K562 (cell line): ENCODE data around the gene SEMA5A. TPM values are rescaled to one million over a fixed set of nuclear protein-coding genes. Genes with fewer than 3 reads are reported as not detected.

ENCODE experiments used
- ATAC-seq: fragments of 200-7000 bp; cut with Tn5 transposase; 3 replicates; pipeline ENCODE4 v1.9.1; 2020; ENCODE audit warnings: moderate library complexity
- BruUV-seq: library from RNA; stranded (reverse); fragments of 400-500 nt; replicated peaks from 2 replicates; lab custom pipeline; 2021; lab: Mats Ljungman, UMichigan
- CTCF ChIA-PET: fragments of 300-600 bp; formaldehyde crosslinking; extraction: SDS; loops from one replicate; lab custom pipeline; 2021; ENCODE audit warnings: low intra/inter-chr PET ratio; lab: Yijun Ruan, JAX
- POLR2A ChIA-PET: fragments of 300-600, 350-650 bp; sonication (Branson Sonifier 250); formaldehyde crosslinking; extraction: SDS; loops from one replicate; lab custom pipeline; 2021; ENCODE audit warnings: antibody characterized with exemption, inconsistent platforms; lab: Yijun Ruan, JAX
- DNase-seq, 4 experiments: peaks; one replicate each; pipeline versions ENCODE4 v3.0.0 to v3.0.0-alpha.2; 2011 to 2018; ENCODE audit warnings: low spot score in 3 of 4, mixed read lengths in 3 of 4; ENCODE audit errors: extremely low read depth in 1 of 4
- FAIRE-seq: peaks from 2 replicates; lab custom pipeline; 2011; peaks lifted over from hg19 to GRCh38; lab: Jason Lieb, UNC
- H2AFZ ChIP-seq: 2 replicates; pipeline ENCODE4 v1.6.0; 2011; ENCODE audit warnings: low read depth, low read length, control low read depth, inconsistent platforms
- H3K27ac ChIP-seq: fragments of 200-600 bp; 3 replicates; pipeline ENCODE4 v1.8.0; 2011; ENCODE audit warnings: low read depth, mild to moderate bottlenecking, control low read depth, inconsistent platforms, low read length, moderate library complexity, mixed read lengths; ENCODE audit errors: extremely low read depth
- H3K27me3 ChIP-seq, 2 experiments: fragments of 300-600 bp in 1 of 2; 2 replicates in 1 of 2; 3 replicates in 1 of 2; pipeline versions ENCODE4 v1.6.0 to v1.8.0; 2011; ENCODE audit warnings: inconsistent platforms in 2 of 2, low read length in 2 of 2, mild to moderate bottlenecking in 1 of 2, mixed read lengths in 1 of 2, moderate library complexity in 1 of 2; ENCODE audit not compliant: control insufficient read depth in 2 of 2, insufficient read depth in 2 of 2
- H3K36me3 ChIP-seq: fragments of 300-600 bp; 3 replicates; pipeline ENCODE4 v1.8.0; 2011; ENCODE audit warnings: mild to moderate bottlenecking, low read length, inconsistent platforms; ENCODE audit not compliant: control insufficient read depth, insufficient read depth
- H3K4me1 ChIP-seq, 2 experiments: fragments of 200-600 bp in 1 of 2; replicated peaks in 1 of 2; 2 replicates in 1 of 2; 3 replicates in 1 of 2; pipeline versions ENCODE4 v1.5.1 to v1.8.0; 2011; ENCODE audit warnings: inconsistent platforms in 2 of 2, low read length in 2 of 2, mild to moderate bottlenecking in 1 of 2, mixed read lengths in 1 of 2, moderate library complexity in 1 of 2; ENCODE audit not compliant: control insufficient read depth in 2 of 2, insufficient read depth in 2 of 2
- H3K4me2 ChIP-seq: 2 replicates; pipeline ENCODE4 v1.6.1; 2011; ENCODE audit warnings: low read length, control low read depth, inconsistent platforms, mixed read lengths; ENCODE audit not compliant: insufficient read depth
- H3K4me3 ChIP-seq: fragments of 200-600 bp; sonication (generic), shearing (Covaris generic); 2 replicates; pipeline ENCODE4 v1.5.1; 2016; ENCODE audit warnings: control low read depth, inconsistent platforms
- H3K79me2 ChIP-seq: fragments of 200-600 bp; 3 replicates; pipeline ENCODE4 v1.8.0; 2011; ENCODE audit warnings: low read length, inconsistent platforms; ENCODE audit not compliant: control insufficient read depth, insufficient read depth
- H3K9ac ChIP-seq, 2 experiments: 2 replicates each; pipeline versions ENCODE4 v1.6.0 to v1.6.1; 2011; ENCODE audit warnings: low read depth in 2 of 2, low read length in 2 of 2, control low read depth in 1 of 2, inconsistent platforms in 1 of 2, mild to moderate bottlenecking in 1 of 2, mixed read lengths in 1 of 2; ENCODE audit not compliant: insufficient read depth in 1 of 2
- H3K9me1 ChIP-seq: one replicate; pipeline ENCODE4 v1.6.0; 2011; ENCODE audit warnings: inconsistent platforms, mild to moderate bottlenecking, low read length, moderate library complexity; ENCODE audit not compliant: control insufficient read depth, insufficient read depth
- H3K9me3 ChIP-seq: replicated peaks from 2 replicates; pipeline ENCODE4 v1.5.1; 2011; ENCODE audit warnings: low read depth, low read length, inconsistent platforms; ENCODE audit not compliant: control insufficient read depth, insufficient read depth
- H4K20me1 ChIP-seq: replicated peaks from 2 replicates; pipeline ENCODE4 v1.6.1; 2011; ENCODE audit warnings: low read length, inconsistent platforms, mixed read lengths; ENCODE audit not compliant: control insufficient read depth, insufficient read depth
- ATF7 ChIP-seq: fragments of 450-650 bp; IDR thresholded peaks from 2 replicates; pipeline ENCODE4 v1.7.1; 2014; ENCODE audit warnings: mild to moderate bottlenecking, moderate library complexity
- BCOR ChIP-seq: fragments of 450-650 bp; IDR thresholded peaks from 2 replicates; pipeline ENCODE4 v1.6.1; 2016
- CCAR2 ChIP-seq: fragments of 200-400 bp; formaldehyde crosslinking; IDR thresholded peaks from 2 replicates; pipeline ENCODE4 v1.6.1; 2017; ENCODE audit warnings: mild to moderate bottlenecking, low read depth, low read length
- DEAF1 ChIP-seq: fragments of 450-650 bp; formaldehyde crosslinking; IDR thresholded peaks from 2 replicates; pipeline ENCODE4 v1.4.0; 2020; ENCODE audit warnings: mild to moderate bottlenecking, moderate library complexity
- ESRRB ChIP-seq: fragments of 250-450 bp; sonication (Bioruptor Pico); IDR thresholded peaks from 2 replicates; pipeline ENCODE4 v1.5.0; 2020; ENCODE audit warnings: mild to moderate bottlenecking, moderate library complexity, borderline replicate concordance
- MTF1 ChIP-seq: fragments of 250-450 bp; sonication (Bioruptor Pico); IDR thresholded peaks from 2 replicates; pipeline ENCODE4 v1.9.0; 2021; ENCODE audit warnings: moderate library complexity, mild to moderate bottlenecking, inconsistent platforms, borderline replicate concordance
- PATZ1 ChIP-seq: fragments of 250-450 bp; sonication (Bioruptor Pico); IDR thresholded peaks from 2 replicates; pipeline ENCODE4 v1.5.0; 2020; ENCODE audit warnings: mild to moderate bottlenecking, borderline replicate concordance
- PCBP1 ChIP-seq: fragments of 200-400 bp; formaldehyde crosslinking; IDR thresholded peaks from 2 replicates; pipeline ENCODE4 v1.6.1; 2018; ENCODE audit warnings: mild to moderate bottlenecking, low read depth, low read length; ENCODE audit not compliant: poor library complexity, severe bottlenecking
- PHF20 ChIP-seq: fragments of 450-650 bp; IDR thresholded peaks from 2 replicates; pipeline ENCODE4 v1.6.1; 2018; ENCODE audit not compliant: partially characterized antibody
- THRA ChIP-seq: fragments of 450-650 bp; IDR thresholded peaks from 2 replicates; pipeline ENCODE4 v1.6.1; 2017; ENCODE audit warnings: mild to moderate bottlenecking, moderate library complexity
- ZBTB12 ChIP-seq: fragments of 250-450 bp; sonication (Bioruptor Pico); IDR thresholded peaks from 2 replicates; pipeline ENCODE4 v1.4.0; 2020
- ZNF124 ChIP-seq: sonication (generic); formaldehyde crosslinking; IDR thresholded peaks from 2 replicates; pipeline ENCODE4 v1.8.1; 2022; ENCODE audit warnings: missing genetic modification reagents
- ZNF175 ChIP-seq: fragments of 200-800 bp; sonication (Bioruptor generic); IDR thresholded peaks from 2 replicates; pipeline ENCODE4 v1.6.1; 2016; ENCODE audit warnings: low read depth, mild to moderate bottlenecking, missing genetic modification characterization, missing compliant biosample characterization
- ZNF431 ChIP-seq: sonication (generic); formaldehyde crosslinking; IDR thresholded peaks from 2 replicates; pipeline ENCODE4 v1.8.0; 2022; ENCODE audit warnings: mild to moderate bottlenecking, missing genetic modification reagents
- ZNF561 ChIP-seq: fragments of 450-650 bp; formaldehyde crosslinking; conservative IDR thresholded peaks from 2 replicates; pipeline ENCODE4 v1.4.0; 2020; ENCODE audit warnings: mild to moderate bottlenecking, moderate library complexity
- ZNF780A ChIP-seq: fragments of 250-450 bp; sonication (Bioruptor Pico); IDR thresholded peaks from 2 replicates; pipeline ENCODE4 v1.5.0; 2021; ENCODE audit warnings: mild to moderate bottlenecking
- WGBS: fragments of 100-300 bp; shearing (Covaris generic); methylation state at CpG from one replicate; pipeline ENCODE4 v1.1.6; 2016; ENCODE audit warnings: low coverage, mixed read lengths; ENCODE audit not compliant: insufficient coverage; ENCODE audit errors: missing lambda C conversion rate; 5-methylcytosine and 5-hydroxymethylcytosine counted together
- in situ Hi-C: fragments of 300-500 bp; cut with MboI; formaldehyde crosslinking; loops from 4 replicates; pipeline ENCODE4 v1.15.0; 2018; ENCODE audit warnings: inconsistent platforms, mixed read lengths
- intact Hi-C: fragments of 100-400 bp; cut with micrococcal nuclease; formaldehyde crosslinking; loops from 2 replicates; pipeline ENCODE4 v1.14.2; 2022
- polyA plus RNA-seq, 8 experiments: library from polyadenylated mRNA; depleted of rRNA in 4 of 8; stranded (reverse) in 5 of 8; unstranded in 3 of 8; fragments of >200 nt; fragmentation: Nextera tagmentation in 2 of 8; fragmentation: Illumina TruSeq in 1 of 8; extraction: Ambion mirVana in 2 of 8; extraction: Trizol in 1 of 8; gene quantifications; 2 replicates each; pipeline versions ENCODE4 v1.2.1 to v1.2.3, GENCODE V29; 2011 to 2014; ENCODE audit warnings: inconsistent platforms in 1 of 8, missing spikeins in 1 of 8
- total RNA-seq, 7 experiments: library from RNA; depleted of rRNA in 6 of 7; stranded (reverse); fragments of >200 nt in 6 of 7; fragmentation: Illumina TruSeq in 2 of 7; extraction: Trizol in 2 of 7; gene quantifications; 2 replicates each; pipeline versions ENCODE4 v1.2.1 to v1.2.3, GENCODE V29; 2011 to 2021; ENCODE audit warnings: low replicate concordance in 1 of 7

Gene SEMA5A
- total and polyA plus RNA-seq, 9 of the 15 experiments (the other 6 are each of a cell fraction or from before 2014, with no cell fraction given) = 0.02 TPM; not detected in 8

GRCh38 chr5:9390113-9390512 is 155.8 kb downstream of the SEMA5A start:
- WGBS = 0% methylated on average over 1 of the region's 1 CpG
- no peak for TF ChIP-seq ZBTB12 (CRISPR knock-in tag)
- TF ChIP-seq ESRRB = no peak
- no peak for TF ChIP-seq PHF20
- no peak for TF ChIP-seq ZNF561 (CRISPR knock-in tag)
- TF ChIP-seq ZNF780A = no peak
- no peak for TF ChIP-seq BCOR
- no peak for TF ChIP-seq ZNF175
- TF ChIP-seq ZNF124 = no peak
- TF ChIP-seq THRA = no peak
- TF ChIP-seq MTF1 (CRISPR knock-in tag) = no peak
- TF ChIP-seq ATF7 = no peak
- TF ChIP-seq PATZ1 (CRISPR knock-in tag) = no peak
- no peak for TF ChIP-seq DEAF1 (CRISPR knock-in tag)
- TF ChIP-seq PCBP1 = no peak
- no peak for TF ChIP-seq ZNF431 (CRISPR knock-in tag)
- no peak for TF ChIP-seq CCAR2

More at GRCh38 chr5:9390113-9390512, 155.8 kb downstream of the SEMA5A start:
- Histone ChIP-seq H3K9me1 (no peaks in the 10 kb centered on the region), H3K36me3 (no peaks in the 10 kb centered on the region), H3K9me3 (no peaks in the 10 kb centered on the region; the same call in 1 of the 2 replicates), H2AFZ (no peak overlapping the region), H3K4me2 (no peak overlapping the region), H3K4me3 (no peak overlapping the region), H3K27me3 (no peaks in the 10 kb centered on the region), H3K4me1 (no peaks in the 10 kb centered on the region), H3K79me2 (no peaks in the 10 kb centered on the region), H3K9ac (no peak overlapping the region), H3K27ac (no peak overlapping the region), H4K20me1 (no peaks in the 10 kb centered on the region)
- ChIA-PET CTCF (no interaction called here), POLR2A (no interaction called here)
- ATAC-seq (no peak), DNase-seq (no peak), FAIRE-seq (no peak)
- intact Hi-C loops (no loop called here), in situ Hi-C loops (no loop called here)
- no TSS peak for BruUV-seq
